Pancreas (tissue), 10 donors: ENCODE results near the gene PTPRU. TPM values are rescaled to one million over a fixed set of nuclear protein-coding genes. Genes with fewer than 3 reads are reported as not detected.

Experiments
- ATAC-seq, 4 donors: fragments of 200-7000 bp; cut with Tn5 transposase; one replicate each; pipeline versions ENCODE4 v1.8.0 to v1.9.1; 2020; ENCODE audit warnings: mild to moderate bottlenecking in 4 of 4, moderate library complexity in 4 of 4
- DNase-seq, 6 donors: peaks; one replicate each; pipeline ENCODE4 v3.0.0-alpha.2; 2020
- FAIRE-seq: peaks from 2 replicates; lab custom pipeline; 2012; peaks lifted over from hg19 to GRCh38; lab: Jason Lieb, UNC
- H3K27ac ChIP-seq, 4 donors: fragments of 200-600 bp; sonication (generic); 1 replicate in 3 of 4; 2 replicates in 1 of 4; pipeline versions ENCODE4 v1.5.0 to v1.8.0; 2020
- H3K27me3 ChIP-seq, 4 donors: fragments of 200-600 bp; one replicate each; pipeline ENCODE4 v1.8.0; 2021
- H3K36me3 ChIP-seq, 3 donors: fragments of 200-600 bp; sonication (generic) in 1 of 3; one replicate each; pipeline versions ENCODE4 v1.5.0 to v1.8.0; 2020 to 2021
- H3K4me1 ChIP-seq, 3 donors: fragments of 200-600 bp; one replicate each; pipeline ENCODE4 v1.8.0; 2021
- H3K4me3 ChIP-seq, 4 donors: fragments of 200-600 bp; sonication (generic) in 2 of 4; one replicate each; pipeline versions ENCODE4 v1.5.0 to v1.8.0; 2020 to 2021
- H3K9me3 ChIP-seq, 4 donors: fragments of 200-600 bp; one replicate each; pipeline ENCODE4 v1.8.0; 2021
- CTCF ChIP-seq, 4 donors: fragments of 200-600 bp; sonication (generic) in 3 of 4; IDR thresholded peaks; one replicate each; pipeline versions ENCODE4 v1.5.0 to v1.8.0; 2021; ENCODE audit warnings: antibody characterized with exemption in 4 of 4
- WGBS, 2 donors: extraction: QIAGEN DNeasy Blood & Tissue Kit; methylation state at CpG; one replicate each; pipeline ENCODE4 v1.1.7; 2013; 5-methylcytosine and 5-hydroxymethylcytosine counted together
- intact Hi-C, 3 donors: fragments of 100-400 bp; cut with DNase I; formaldehyde crosslinking; loops; one replicate each; pipeline versions ENCODE4 v1.11.1 to v1.14.2; 2022
- polyA plus RNA-seq, 2 donors: library from polyadenylated mRNA; stranded (reverse); fragments of 200-250 nt; gene quantifications; one replicate each; pipeline ENCODE4 v1.2.3, GENCODE V29; 2013
- total RNA-seq, 6 donors: library from RNA; stranded (reverse); fragmentation: NEBNext Ultra II Directional in 4 of 6; extraction: Animal tissue kit (Norgen Biotek cat#: 25700) in 4 of 6; gene quantifications; one replicate each; pipeline versions ENCODE4 v1.2.1 to v1.2.4, GENCODE V29; 2021 to 2023
- donor health status: healthy with polysubstance abuse.
- donor health status: DM: no; HTN: no; CAD: no; lungs with moderate emphysema.
- donor health status: DM: no; HTN: no; CAD: no.
- donor health status: control.
- donor health status: control.
- donor health status: Bipolar disorder and iron deficiency.
- donor health status: DM: yes; HTN: yes; CAD: no.
- donor health status: DM: no; HTN: no; CAD: no.
- donor health status: DM: no; HTN: no; CAD: no.
- donor health status: DM: yes; HTN: yes; CAD: no.

Gene PTPRU
- total and polyA plus RNA-seq, 8 donors, result 12.3 to 20.9 (median 15.2) TPM

- Histone ChIP-seq H3K4me3 (peak overlapping the region in 3 of 4 donors; percentile 30 to 72 (median 70)), H3K27me3 (no peaks in the 10 kb centered on the region), H3K36me3 (no peaks in the 10 kb centered on the region), H3K9me3 (no peaks in the 10 kb centered on the region), H3K27ac (peak overlapping the region in 3 of 4 donors; percentile 22 to 55 (median 47)), H3K4me1 (no peaks in the 10 kb centered on the region)
- TF ChIP-seq CTCF (IDR thresholded peaks at IDR 0.05), result no peak
- DNase-seq, result no peak
- ATAC-seq, result no peak
- intact Hi-C loops, result loop anchor here in 1 of 3 donors (5.0 to 10.0 kb wide), 2 partner anchors 1136 to 1474 kb away; no protein-coding TSS in a partner anchor
- no peak for FAIRE-seq
- WGBS, 2 donors, result 70 to 72% methylated on average over 11 of the region's 11 CpGs
These were observed 2.3 kb downstream of the PTPRU start for GRCh38 chr1:29238620-29239002.

GRCh38 chr1:29239142-29239541, 2.8 kb downstream of the PTPRU start:
- Histone ChIP-seq H3K4me1 (no peaks in the 10 kb centered on the region), H3K36me3 (no peaks in the 10 kb centered on the region), H3K27me3 (no peaks in the 10 kb centered on the region), H3K27ac (peak overlapping the region in 2 of 4 donors; percentile 8 to 55), H3K9me3 (no peaks in the 10 kb centered on the region), H3K4me3 (no peak overlapping the region)
- ATAC-seq (no peak), DNase-seq (no peak), FAIRE-seq (no peak)
- TF ChIP-seq CTCF (IDR thresholded peaks at IDR 0.05), result no peak
- intact Hi-C loops, result loop anchor here in 1 of 3 donors (5.0 to 10.0 kb wide), 2 partner anchors 1136 to 1473 kb away; no protein-coding TSS in a partner anchor
- 59 to 64% methylated on average over 7 of the region's 7 CpGs for WGBS, 2 donors

- 44 to 56% methylated on average over 2 to 4 of the region's 4 CpGs for WGBS, 2 donors
- FAIRE-seq, result no peak
- intact Hi-C loops, result loop anchor here in 1 of 3 donors (10.0 kb wide), 1 partner anchor 1144 kb away; no protein-coding TSS in a partner anchor
- no peaks in the 10 kb centered on the region for H3K36me3 ChIP-seq
- H3K27ac ChIP-seq, result no peak overlapping the region
- H3K4me3 ChIP-seq, result no peak overlapping the region
- no peaks in the 10 kb centered on the region for H3K9me3 ChIP-seq
- DNase-seq, result no peak
- no peak for ATAC-seq
- H3K4me1 ChIP-seq, result no peaks in the 10 kb centered on the region
- TF ChIP-seq CTCF (IDR thresholded peaks at IDR 0.05), result no peak
- H3K27me3 ChIP-seq, result no peaks in the 10 kb centered on the region
These were observed 4.1 kb downstream of the PTPRU start for GRCh38 chr1:29240400-29240837.

GRCh38 chr1:29240986-29241385, 4.7 kb downstream of the PTPRU start:
- TF ChIP-seq CTCF (IDR thresholded peaks at IDR 0.05), result no peak
- no peak for FAIRE-seq
- ATAC-seq, result no peak
- H3K27ac ChIP-seq, result no peak overlapping the region
- 88 to 92% methylated on average over 2 of the region's 2 CpGs for WGBS, 2 donors
- no peak for DNase-seq
- H3K27me3 ChIP-seq, result no peaks in the 10 kb centered on the region
- H3K4me1 ChIP-seq, result no peaks in the 10 kb centered on the region
- no peak overlapping the region for H3K4me3 ChIP-seq
- H3K36me3 ChIP-seq, result no peaks in the 10 kb centered on the region
- intact Hi-C loops, result loop anchor here in 1 of 3 donors (10.0 kb wide), 1 partner anchor 1144 kb away; no protein-coding TSS in a partner anchor
- H3K9me3 ChIP-seq, result no peaks in the 10 kb centered on the region
